CD14-positive monocyte (primary cell): ENCODE results near the gene RGMA. TPM values are rescaled to one million over a fixed set of nuclear protein-coding genes. Genes with fewer than 3 reads are reported as not detected.

Experiments
- DNase-seq, 3 donors: peaks; one replicate each; pipeline ENCODE4 v3.0.0-alpha.2; 2011 to 2022
- H2AFZ ChIP-seq: 2 replicates; pipeline ENCODE4 v1.6.0; 2012; ENCODE audit warnings: mild to moderate bottlenecking, low read depth, low read length, inconsistent platforms; ENCODE audit not compliant: insufficient read depth, poor library complexity, severe bottlenecking
- H3K27ac ChIP-seq, 2 donors: 1 replicate in 1 of 2; 2 replicates in 1 of 2; pipeline ENCODE4 v1.5.1; 2012 to 2013; ENCODE audit warnings: low read length in 2 of 2, control low read depth in 1 of 2, inconsistent platforms in 1 of 2, low read depth in 1 of 2, mild to moderate bottlenecking in 1 of 2
- H3K27me3 ChIP-seq, 2 donors: one replicate each; pipeline versions ENCODE4 v1.6.0 to v1.6.1; 2011 to 2013; ENCODE audit warnings: low read length in 2 of 2; ENCODE audit not compliant: control insufficient read depth in 2 of 2, insufficient read depth in 2 of 2
- H3K36me3 ChIP-seq, 2 donors: replicated peaks in 1 of 2; 1 replicate in 1 of 2; 2 replicates in 1 of 2; pipeline versions ENCODE4 v1.5.1 to v1.6.1; 2012 to 2013; ENCODE audit warnings: low read length in 2 of 2, control low read depth in 1 of 2, inconsistent platforms in 1 of 2, mild to moderate bottlenecking in 1 of 2; ENCODE audit not compliant: insufficient read depth in 2 of 2, control insufficient read depth in 1 of 2
- H3K4me1 ChIP-seq, 2 donors: 1 replicate in 1 of 2; 2 replicates in 1 of 2; pipeline versions ENCODE4 v1.5.1 to v1.6.1; 2012 to 2013; ENCODE audit warnings: low read length in 2 of 2, control low read depth in 1 of 2, inconsistent platforms in 1 of 2, mild to moderate bottlenecking in 1 of 2, moderate library complexity in 1 of 2; ENCODE audit not compliant: insufficient read depth in 2 of 2, control insufficient read depth in 1 of 2
- H3K4me2 ChIP-seq: replicated peaks from 2 replicates; pipeline ENCODE3; 2012; ENCODE audit warnings: low read length, moderate library complexity, mild to moderate bottlenecking; ENCODE audit not compliant: poor library complexity, severe bottlenecking; ENCODE audit errors: extremely low read depth
- H3K4me3 ChIP-seq, 3 experiments: fragments of 200-600 bp in 1 of 3; sonication (generic) in 1 of 3; replicated peaks in 1 of 3; 1 replicate in 2 of 3; 2 replicates in 1 of 3; pipeline ENCODE4 v1.5.1; 2011 to 2013; ENCODE audit warnings: low read length in 3 of 3, mild to moderate bottlenecking in 3 of 3, control low read depth in 2 of 3, low read depth in 2 of 3, inconsistent platforms in 1 of 3, moderate library complexity in 1 of 3
- H3K79me2 ChIP-seq: 2 replicates; pipeline ENCODE4 v1.6.0; 2012; ENCODE audit warnings: mild to moderate bottlenecking, control low read depth, inconsistent platforms, low read length, moderate library complexity; ENCODE audit not compliant: insufficient read depth
- H3K9ac ChIP-seq: 2 replicates; pipeline ENCODE4 v1.6.0; 2017; ENCODE audit warnings: low read length, mild to moderate bottlenecking; ENCODE audit not compliant: insufficient read depth, poor library complexity, severe bottlenecking
- H3K9me3 ChIP-seq, 2 donors: replicated peaks in 1 of 2; 1 replicate in 1 of 2; 2 replicates in 1 of 2; pipeline versions ENCODE4 v1.5.1 to v1.6.1; 2012 to 2013; ENCODE audit warnings: low read length in 2 of 2, control low read depth in 1 of 2; ENCODE audit not compliant: control insufficient read depth in 1 of 2, insufficient read depth in 1 of 2
- H4K20me1 ChIP-seq: 2 replicates; pipeline ENCODE4 v1.6.0; 2012; ENCODE audit warnings: mild to moderate bottlenecking, low read length, control low read depth, moderate library complexity; ENCODE audit not compliant: insufficient read depth
- H3K27ac Mint-ChIP-seq, 7 donors: one replicate each; pipeline ENCODE4 v1.8.0; 2020; ENCODE audit warnings: mild to moderate bottlenecking in 7 of 7, mixed read lengths in 7 of 7, moderate library complexity in 6 of 7, inconsistent platforms in 2 of 7
- H3K27me3 Mint-ChIP-seq, 3 donors: one replicate each; pipeline ENCODE4 v1.8.0; 2021 to 2022; ENCODE audit warnings: low read depth in 3 of 3, mild to moderate bottlenecking in 3 of 3, mixed read lengths in 3 of 3, moderate library complexity in 3 of 3, inconsistent platforms in 1 of 3
- H3K36me3 Mint-ChIP-seq, 2 donors: one replicate each; pipeline ENCODE4 v1.8.0; 2020; ENCODE audit warnings: mixed read lengths in 2 of 2, inconsistent platforms in 1 of 2, mild to moderate bottlenecking in 1 of 2
- H3K4me1 Mint-ChIP-seq: one replicate; pipeline ENCODE4 v1.8.0; 2020; ENCODE audit warnings: mild to moderate bottlenecking, mixed read lengths
- H3K4me3 Mint-ChIP-seq, 2 donors: one replicate each; pipeline ENCODE4 v1.8.0; 2020; ENCODE audit warnings: mild to moderate bottlenecking in 2 of 2, mixed read lengths in 2 of 2, moderate library complexity in 1 of 2
- H3K9me3 Mint-ChIP-seq, 7 donors: one replicate each; pipeline ENCODE4 v1.8.0; 2020 to 2022; ENCODE audit warnings: mixed read lengths in 7 of 7, mild to moderate bottlenecking in 6 of 7, moderate library complexity in 6 of 7, inconsistent platforms in 2 of 7
- CTCF ChIP-seq: fragments of 200-600 bp; IDR thresholded peaks from one replicate; pipeline ENCODE4 v1.8.0; 2022; ENCODE audit warnings: antibody characterized with exemption, mild to moderate bottlenecking
- WGBS: methylation state at CpG from one replicate; pipeline ENCODE4 v1.1.5; 2013; ENCODE audit warnings: missing lambda C conversion rate; ENCODE audit not compliant: insufficient coverage; 5-methylcytosine and 5-hydroxymethylcytosine counted together
- intact Hi-C, 2 donors: fragments of 100-400 bp; cut with micrococcal nuclease; formaldehyde crosslinking; loops; one replicate each; pipeline versions ENCODE4 v1.15.0 to v1.15.1; 2023
- polyA plus RNA-seq, 3 donors: library from polyadenylated mRNA; depleted of rRNA in 1 of 3; unstranded in 2 of 3; stranded (reverse) in 1 of 3; fragments of 300-500 nt in 2 of 3; fragments of >200 nt in 1 of 3; fragmentation: Illumina TruSeq in 2 of 3; gene quantifications; 1 replicate in 2 of 3; 2 replicates in 1 of 3; pipeline ENCODE4 v1.2.3, GENCODE V29; 2012 to 2021

The RGMA gene
- polyA plus RNA-seq, 3 donors, result 0.07 to 0.35 (median 0.08) TPM

- DNase-seq, result no peak
- peak overlapping the region; percentile 72 to 95 for H3K4me3 Mint-ChIP-seq
- H3K27me3 ChIP-seq, result peaks cover 25 to 55% of the 10 kb centered on the region in 2 donors
- WGBS, result under 1% methylated on average over 80 of the region's 96 CpGs
- no peaks in the 10 kb centered on the region for H4K20me1 ChIP-seq
- H3K79me2 ChIP-seq, result no peaks in the 10 kb centered on the region
- peaks cover 22% of the 10 kb centered on the region for H3K4me1 Mint-ChIP-seq
- peak overlapping the region in 2 of 3 experiments; percentile 17 to 61 for H3K4me3 ChIP-seq
- peak overlapping the region; percentile 73 for H3K4me2 ChIP-seq
- peaks cover 0 to 4% of the 10 kb centered on the region in 2 donors for H3K36me3 Mint-ChIP-seq
- H3K9me3 Mint-ChIP-seq, result peaks cover 0 to 19% (median 4%) of the 10 kb centered on the region in 7 donors
- no peaks in the 10 kb centered on the region for H3K36me3 ChIP-seq
- peaks cover 15 to 19% of the 10 kb centered on the region in 2 donors for H3K4me1 ChIP-seq
- H3K27me3 Mint-ChIP-seq, result peaks cover 53 to 76% (median 63%) of the 10 kb centered on the region in 3 donors
- TF ChIP-seq CTCF, result no peak
- H2AFZ ChIP-seq, result peak overlapping the region; percentile 53
- intact Hi-C loops, result no loop called here
- H3K27ac Mint-ChIP-seq, result no peak overlapping the region
- peak overlapping the region; percentile 17 for H3K9ac ChIP-seq
- H3K9me3 ChIP-seq, result peaks cover 0 to 12% of the 10 kb centered on the region in 2 donors
- H3K27ac ChIP-seq, result no peak overlapping the region
Observed at GRCh38 chr15:93072411-93073394, 16.3 kb downstream of the RGMA start.

GRCh38 chr15:93072011-93072410, 17.0 kb downstream of the RGMA start:
- H3K9ac ChIP-seq, result no peak overlapping the region
- H3K36me3 Mint-ChIP-seq, result peaks cover 0 to 4% of the 10 kb centered on the region in 2 donors

More at GRCh38 chr15:93072011-93072410, 17.0 kb downstream of the RGMA start:
- peaks cover 15 to 19% of the 10 kb centered on the region in 2 donors for H3K4me1 ChIP-seq
- Mint-ChIP-seq H3K4me1 (peaks cover 22% of the 10 kb centered on the region), H3K4me3 (peak overlapping the region; percentile 72 to 94), H3K27ac (no peak overlapping the region), H3K9me3 (peaks cover 0 to 19% (median 4%) of the 10 kb centered on the region in 7 donors), H3K27me3 (peaks cover 47 to 70% (median 62%) of the 10 kb centered on the region in 3 donors)
- H3K27ac ChIP-seq, result no peak overlapping the region
- DNase-seq, result no peak
- H2AFZ ChIP-seq, result peak overlapping the region; percentile 53
- no peaks in the 10 kb centered on the region for H3K79me2 ChIP-seq
- peaks cover 0 to 12% of the 10 kb centered on the region in 2 donors for H3K9me3 ChIP-seq
- peaks cover 25 to 55% of the 10 kb centered on the region in 2 donors for H3K27me3 ChIP-seq
- WGBS, result 0% methylated on average over 4 of the region's 10 CpGs
- no peaks in the 10 kb centered on the region for H4K20me1 ChIP-seq
- H3K4me2 ChIP-seq, result peak overlapping the region; percentile 73
- TF ChIP-seq CTCF, result no peak
- no peaks in the 10 kb centered on the region for H3K36me3 ChIP-seq
- intact Hi-C loops, result no loop called here
- H3K4me3 ChIP-seq, result peak overlapping the region in 1 of 3 experiments; percentile 61
